ENCODE results near the gene RNU1-3.

DNA sequence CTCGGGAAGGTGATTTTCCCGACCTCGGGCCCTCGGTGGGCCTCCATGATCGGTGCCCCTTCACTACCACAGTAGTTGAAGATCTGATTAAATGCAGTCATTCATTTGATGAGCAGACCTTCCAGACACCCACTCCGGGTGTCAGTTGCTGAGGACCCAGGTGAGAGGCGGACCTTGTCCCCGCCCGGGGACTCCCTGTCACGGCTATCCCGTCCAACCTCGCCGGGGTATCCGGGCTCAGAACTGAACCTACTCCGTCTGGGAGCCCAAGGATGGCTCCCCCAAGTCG lies 22.6 kb downstream of the RNU1-3 start:
- TF ChIP-seq, protein P1, sequence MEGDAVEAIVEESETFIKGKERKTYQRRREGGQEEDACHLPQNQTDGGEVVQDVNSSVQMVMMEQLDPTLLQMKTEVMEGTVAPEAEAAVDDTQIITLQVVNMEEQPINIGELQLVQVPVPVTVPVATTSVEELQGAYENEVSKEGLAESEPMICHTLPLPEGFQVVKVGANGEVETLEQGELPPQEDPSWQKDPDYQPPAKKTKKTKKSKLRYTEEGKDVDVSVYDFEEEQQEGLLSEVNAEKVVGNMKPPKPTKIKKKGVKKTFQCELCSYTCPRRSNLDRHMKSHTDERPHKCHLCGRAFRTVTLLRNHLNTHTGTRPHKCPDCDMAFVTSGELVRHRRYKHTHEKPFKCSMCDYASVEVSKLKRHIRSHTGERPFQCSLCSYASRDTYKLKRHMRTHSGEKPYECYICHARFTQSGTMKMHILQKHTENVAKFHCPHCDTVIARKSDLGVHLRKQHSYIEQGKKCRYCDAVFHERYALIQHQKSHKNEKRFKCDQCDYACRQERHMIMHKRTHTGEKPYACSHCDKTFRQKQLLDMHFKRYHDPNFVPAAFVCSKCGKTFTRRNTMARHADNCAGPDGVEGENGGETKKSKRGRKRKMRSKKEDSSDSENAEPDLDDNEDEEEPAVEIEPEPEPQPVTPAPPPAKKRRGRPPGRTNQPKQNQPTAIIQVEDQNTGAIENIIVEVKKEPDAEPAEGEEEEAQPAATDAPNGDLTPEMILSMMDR (IDR thresholded peaks at IDR 0.05; ENCODE audit: insufficient read depth, low read depth, low read length), result no peak
- TF ChIP-seq EZH2 (IDR thresholded peaks at IDR 0.05; ENCODE audit: insufficient read depth, low read length), result peak; percentile 52
